Hepatocyte (in vitro differentiated cells): ENCODE results near the gene FMN1. TPM values are rescaled to one million over a fixed set of nuclear protein-coding genes. Genes with fewer than 3 reads are reported as not detected.
A peak's percentile ranks its signal among the peaks of the same experiment; 100 is the strongest.

ENCODE experiments used
- DNase-seq: peaks from one replicate; pipeline ENCODE4 v3.0.0-alpha.2; 2016; ENCODE audit warnings: low spot score
- H2AFZ ChIP-seq: fragments of 200-600 bp; sonication (generic); 2 replicates; pipeline ENCODE4 v1.6.0; 2016; ENCODE audit warnings: antibody characterized with exemption, mild to moderate bottlenecking
- H3K27ac ChIP-seq: fragments of 200-600 bp; sonication (generic); 2 replicates; pipeline ENCODE4 v1.5.1; 2016; ENCODE audit warnings: mild to moderate bottlenecking
- H3K27me3 ChIP-seq: fragments of 200-600 bp; sonication (generic); 2 replicates; pipeline ENCODE4 v1.6.1; 2016
- H3K36me3 ChIP-seq: fragments of 200-600 bp; sonication (generic); replicated peaks from 2 replicates; pipeline ENCODE4 v1.5.1; 2016; ENCODE audit warnings: low read depth; ENCODE audit not compliant: insufficient read depth
- H3K4me1 ChIP-seq: fragments of 200-600 bp; sonication (generic); 2 replicates; pipeline ENCODE4 v1.5.1; 2016; ENCODE audit warnings: mild to moderate bottlenecking, moderate library complexity; ENCODE audit not compliant: insufficient read depth
- H3K4me2 ChIP-seq: fragments of 200-600 bp; sonication (generic); 2 replicates; pipeline ENCODE4 v1.6.0; 2016
- H3K4me3 ChIP-seq: fragments of 200-600 bp; sonication (generic); 2 replicates; pipeline ENCODE4 v1.5.1; 2016; ENCODE audit warnings: mild to moderate bottlenecking
- H3K79me2 ChIP-seq: fragments of 200-600 bp; sonication (generic); 2 replicates; pipeline ENCODE4 v1.6.0; 2017; ENCODE audit warnings: mild to moderate bottlenecking
- H3K9me2 ChIP-seq: fragments of 200-600 bp; sonication (generic); replicated peaks from 2 replicates; pipeline ENCODE4 v1.6.0; 2017; ENCODE audit warnings: mild to moderate bottlenecking; ENCODE audit not compliant: insufficient read depth
- H3K9me3 ChIP-seq: fragments of 200-600 bp; sonication (generic); 2 replicates; pipeline ENCODE4 v1.5.1; 2016; ENCODE audit warnings: low read depth, mild to moderate bottlenecking
- H4K20me1 ChIP-seq: fragments of 200-600 bp; sonication (generic); 2 replicates; pipeline ENCODE4 v1.6.0; 2016; ENCODE audit warnings: mild to moderate bottlenecking; ENCODE audit not compliant: insufficient read depth, poor library complexity, severe bottlenecking
- CTCF ChIP-seq: fragments of 200-600 bp; sonication (generic); IDR thresholded peaks from 2 replicates; pipeline ENCODE4 v1.5.1; 2016; ENCODE audit warnings: antibody characterized with exemption, mild to moderate bottlenecking; ENCODE audit not compliant: poor library complexity
- EZH2 ChIP-seq: fragments of 200-600 bp; sonication (generic); IDR thresholded peaks from 2 replicates; pipeline ENCODE4 v1.6.1; 2016; ENCODE audit warnings: antibody characterized with exemption, mild to moderate bottlenecking, borderline replicate concordance
- EZH2phosphoT487 ChIP-seq: fragments of 200-600 bp; sonication (generic); IDR thresholded peaks from one replicate; pipeline ENCODE4 v1.6.1; 2018; ENCODE audit warnings: antibody characterized with exemption, mild to moderate bottlenecking, low read depth, moderate library complexity; ENCODE audit not compliant: unreplicated experiment, severe bottlenecking
- WGBS: methylation state at CpG from one replicate; pipeline ENCODE4 v1.1.6; 2016; ENCODE audit warnings: low lambda C conversion rate; ENCODE audit errors: missing lambda C conversion rate; 5-methylcytosine and 5-hydroxymethylcytosine counted together
- polyA plus RNA-seq: library from polyadenylated mRNA; unstranded; fragments of >200 nt; fragmentation: Nextera tagmentation; extraction: Ambion mirVana; gene quantifications from 2 replicates; pipeline ENCODE4 v1.2.1, GENCODE V29; 2016
- total RNA-seq: library from RNA; depleted of rRNA; stranded (reverse); fragments of >200 nt; gene quantifications from 2 replicates; pipeline ENCODE4 v1.2.3, GENCODE V29; 2014

FMN1 gene
- total and polyA plus RNA-seq, 2 experiments from 2014 or later, result 0.07 to 0.70 TPM

- 70% methylated on average over 15 of the region's 15 CpGs for WGBS
- Histone ChIP-seq H3K4me1 (peaks cover 6% of the 10 kb centered on the region), H3K79me2 (no peaks in the 10 kb centered on the region), H3K4me3 (no peak overlapping the region), H3K27me3 (no peaks in the 10 kb centered on the region), H3K36me3 (no peaks in the 10 kb centered on the region), H3K4me2 (no peak overlapping the region), H3K27ac (no peak overlapping the region), H4K20me1 (no peaks in the 10 kb centered on the region), H3K9me2 (no peaks in the 10 kb centered on the region), H3K9me3 (no peaks in the 10 kb centered on the region), H2AFZ (no peak overlapping the region)
- DNase-seq, result peak; percentile 30
- no peak for TF ChIP-seq CTCF
- no peak for TF ChIP-seq EZH2
- TF ChIP-seq EZH2phosphoT487, result no peak
Observed at GRCh38 chr15:32873284-32874114, 321.0 kb downstream of the FMN1 start.

DNA sequence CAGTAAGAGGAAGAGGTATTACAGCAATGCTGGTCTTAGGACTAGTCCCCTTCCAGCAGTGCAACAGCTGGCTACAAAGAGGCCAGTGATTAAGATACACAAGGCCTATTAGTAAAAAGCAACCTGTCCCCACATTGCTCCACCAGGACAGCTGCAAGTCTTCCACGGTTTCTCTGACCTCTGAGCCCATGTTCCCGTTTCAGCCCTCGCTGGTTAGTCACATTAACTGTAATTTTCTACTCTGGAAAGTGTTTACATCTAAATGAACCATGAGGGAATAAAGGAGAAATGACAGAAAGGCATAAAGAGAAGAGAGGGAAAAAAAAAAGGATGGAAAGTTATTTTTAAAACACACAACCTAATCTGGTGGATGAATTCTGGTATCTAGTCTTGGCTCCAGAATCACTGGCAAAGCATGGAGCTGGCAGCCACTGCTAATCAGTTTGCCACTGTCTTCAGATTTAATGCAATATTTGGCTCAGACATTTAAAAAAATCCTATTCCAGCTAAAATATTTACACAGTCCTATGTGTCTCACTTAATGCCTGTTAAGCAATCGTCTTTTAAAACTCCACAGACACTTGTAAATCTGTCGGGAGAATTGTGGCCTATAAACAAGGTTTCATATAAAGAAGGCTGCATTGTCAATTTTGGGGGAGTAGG lies 321.8 kb downstream of the FMN1 start:
- H3K36me3 ChIP-seq, result no peaks in the 10 kb centered on the region
- no peaks in the 10 kb centered on the region for H3K9me2 ChIP-seq
- H3K9me3 ChIP-seq, result no peaks in the 10 kb centered on the region
- peaks cover 6% of the 10 kb centered on the region for H3K4me1 ChIP-seq
- no peak overlapping the region for H3K4me3 ChIP-seq
- no peaks in the 10 kb centered on the region for H3K27me3 ChIP-seq
- H3K27ac ChIP-seq, result peak overlapping the region; percentile 36
- no peaks in the 10 kb centered on the region for H4K20me1 ChIP-seq
- H3K79me2 ChIP-seq, result no peaks in the 10 kb centered on the region
- no peak overlapping the region for H2AFZ ChIP-seq
- WGBS, result 35% methylated on average over 5 of the region's 5 CpGs
- TF ChIP-seq CTCF (no peak), EZH2phosphoT487 (peak; percentile 98), EZH2 (no peak)
- peak; percentile 34 for DNase-seq
- no peak overlapping the region for H3K4me2 ChIP-seq

- H3K36me3 ChIP-seq, result no peaks in the 10 kb centered on the region
- H3K4me1 ChIP-seq, result peaks cover 9% of the 10 kb centered on the region
- H3K4me3 ChIP-seq, result no peak overlapping the region
- WGBS, result 75% methylated on average over 2 of the region's 2 CpGs
- no peak overlapping the region for H2AFZ ChIP-seq
- H3K9me3 ChIP-seq, result no peaks in the 10 kb centered on the region
- DNase-seq, result no peak
- no peaks in the 10 kb centered on the region for H3K9me2 ChIP-seq
- H3K27me3 ChIP-seq, result no peaks in the 10 kb centered on the region
- no peak overlapping the region for H3K4me2 ChIP-seq
- no peaks in the 10 kb centered on the region for H4K20me1 ChIP-seq
- TF ChIP-seq EZH2phosphoT487 (no peak), CTCF (no peak), EZH2 (no peak)
- no peaks in the 10 kb centered on the region for H3K79me2 ChIP-seq
- H3K27ac ChIP-seq, result peak overlapping the region; percentile 36
Observed at GRCh38 chr15:32871883-32872282, 322.6 kb downstream of the FMN1 start.
